Stimulated activated CD8-positive, alpha-beta memory T cell treated with anti-CD3 and anti-CD28 coated beads, Interleukin-15, amount 100 ng/mL, for 4 hours (primary cell): ENCODE measurements around the gene TLR5.

Experiments
- DNase-seq, 2 donors: peaks; one replicate each; pipeline ENCODE4 v3.0.0-alpha.2; 2020; ENCODE audit warnings: low read depth in 2 of 2

TLR5 gene

DNA sequence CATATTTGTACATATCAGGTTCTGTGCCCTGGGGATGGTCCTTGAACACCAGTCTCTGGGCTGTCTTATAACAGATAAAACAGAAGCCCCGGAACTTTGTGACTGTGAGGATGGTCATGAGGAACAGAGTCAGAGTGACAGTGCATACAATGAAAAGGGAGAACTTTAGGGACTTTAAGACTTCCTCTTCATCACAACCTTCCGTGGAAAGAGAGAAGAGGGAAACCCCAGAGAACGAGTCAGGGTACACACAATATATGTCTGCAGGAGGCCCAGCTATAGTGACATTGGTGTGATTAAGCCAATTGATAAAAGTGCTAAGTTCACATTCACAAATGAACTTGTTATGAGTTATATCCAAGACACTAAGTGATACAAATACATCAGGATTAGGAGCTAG is 32.1 kb downstream of the TLR5 start:
- no peak for DNase-seq

DNA sequence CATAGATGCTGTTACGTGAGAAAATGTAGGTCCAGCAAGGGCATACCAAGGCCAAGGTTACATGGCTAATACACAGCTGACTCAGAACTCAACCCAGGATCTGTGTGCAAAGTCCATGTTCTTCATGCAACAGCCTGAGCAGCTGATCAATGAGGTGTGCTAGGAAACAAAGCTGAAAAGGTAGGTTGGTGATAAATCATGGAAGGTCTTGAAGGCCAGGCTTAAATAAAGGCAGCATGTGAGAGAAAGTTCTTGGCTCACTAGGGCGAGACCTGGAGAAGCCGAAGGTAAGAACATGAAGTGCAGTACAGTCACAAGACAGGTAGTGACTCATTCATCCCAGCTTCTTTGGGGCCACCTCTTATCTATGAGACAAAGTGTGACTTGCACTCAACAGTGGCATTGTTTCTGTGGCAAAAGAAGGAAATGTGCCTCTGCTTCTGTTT is 33.4 kb downstream of the TLR5 start:
- DNase-seq = no peak

DNA sequence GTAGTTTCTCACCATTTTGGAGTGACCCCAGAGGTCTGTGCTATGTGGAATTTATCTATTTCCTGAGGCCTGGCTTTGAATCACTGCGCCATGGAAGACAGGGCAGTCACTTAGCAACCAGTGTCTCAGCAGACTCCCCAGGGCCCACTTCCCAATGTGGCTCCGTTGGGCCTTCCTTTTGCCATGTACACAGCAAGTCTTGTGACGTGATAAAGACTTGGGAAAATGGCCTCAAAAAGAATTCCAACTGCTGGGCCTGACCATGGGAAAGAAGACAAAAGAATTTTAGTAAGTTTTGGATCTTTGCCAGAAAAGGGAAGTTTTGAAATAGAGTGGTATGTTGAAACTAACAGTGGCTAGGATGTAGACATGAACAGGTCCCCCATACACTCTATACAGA is 36.2 kb downstream of the TLR5 start:
- no peak for DNase-seq

DNA sequence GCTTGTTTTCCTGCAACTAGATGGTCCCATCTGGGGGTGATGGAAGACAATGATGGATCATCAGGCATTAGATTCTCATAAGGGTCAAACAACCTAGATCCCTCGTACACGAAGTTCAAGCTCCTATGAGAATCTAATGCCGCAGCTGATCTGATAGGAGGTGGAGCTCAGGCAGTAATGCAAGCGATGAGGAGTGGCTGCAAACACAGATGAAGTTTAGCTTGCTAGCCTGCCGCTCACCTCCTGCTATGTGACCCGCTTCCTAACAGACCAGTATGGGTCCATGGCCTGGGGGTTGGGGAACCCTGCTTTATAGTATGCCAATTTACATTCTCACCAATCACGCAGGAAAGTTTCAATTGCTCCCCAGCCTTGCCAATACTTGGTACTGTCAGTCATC is 37.5 kb downstream of the TLR5 start:
- DNase-seq = no peak

DNA sequence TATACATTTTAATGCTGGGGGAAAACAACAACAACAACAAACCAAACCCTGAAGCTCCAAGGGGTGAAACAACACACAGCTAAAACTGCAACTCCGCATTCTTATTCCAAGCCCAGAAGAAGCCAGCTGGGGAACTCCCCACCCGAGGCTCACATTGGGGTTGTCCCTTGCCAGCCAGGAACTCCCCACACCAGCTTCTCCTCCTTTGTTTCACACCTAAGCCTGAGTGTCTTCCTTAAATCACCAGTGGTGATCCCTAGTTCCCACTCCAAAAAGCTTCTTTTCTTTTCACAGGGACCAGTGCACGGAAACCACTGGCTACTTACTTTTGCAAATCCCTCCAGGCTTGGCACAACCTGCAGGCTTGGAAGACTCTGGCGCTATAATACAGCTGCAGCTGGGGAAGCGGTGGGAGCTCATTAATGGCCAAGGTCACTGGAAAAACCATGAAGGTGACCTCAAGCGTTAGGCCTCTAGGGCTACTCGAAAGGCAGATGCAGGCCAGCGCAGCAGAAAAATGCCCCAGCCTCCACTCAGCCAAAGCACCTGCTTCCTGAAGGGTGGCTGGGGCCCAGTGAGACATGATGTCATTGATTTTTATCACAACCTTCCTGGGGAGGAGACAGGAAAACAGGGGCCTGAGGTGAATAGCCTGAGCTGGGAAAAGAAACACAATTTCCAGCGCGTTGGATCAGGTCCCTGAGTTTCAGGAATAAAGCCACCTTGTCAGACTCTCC is 40.1 kb downstream of the TLR5 start:
- DNase-seq = no peak

DNA sequence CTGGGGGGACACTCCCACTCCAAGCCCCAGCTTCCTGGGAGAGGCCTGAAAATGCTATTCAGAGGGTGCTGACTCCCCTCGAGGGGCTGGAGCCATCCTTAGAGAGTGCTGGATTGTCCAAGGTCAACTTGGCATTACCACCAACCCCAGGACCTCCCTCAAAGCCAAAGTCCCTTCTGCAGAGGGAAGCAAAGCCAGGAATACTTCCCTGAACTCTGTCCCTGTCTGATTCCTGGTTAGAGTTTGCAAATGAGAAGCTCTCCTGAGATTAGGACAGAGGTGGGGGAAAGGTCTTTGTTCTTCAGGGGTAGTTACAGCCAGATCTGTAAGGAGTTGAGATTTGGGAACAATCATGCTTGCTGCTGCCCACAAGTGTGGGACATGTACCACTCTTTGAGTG is 45.3 kb downstream of the TLR5 start:
- DNase-seq = no peak

DNA sequence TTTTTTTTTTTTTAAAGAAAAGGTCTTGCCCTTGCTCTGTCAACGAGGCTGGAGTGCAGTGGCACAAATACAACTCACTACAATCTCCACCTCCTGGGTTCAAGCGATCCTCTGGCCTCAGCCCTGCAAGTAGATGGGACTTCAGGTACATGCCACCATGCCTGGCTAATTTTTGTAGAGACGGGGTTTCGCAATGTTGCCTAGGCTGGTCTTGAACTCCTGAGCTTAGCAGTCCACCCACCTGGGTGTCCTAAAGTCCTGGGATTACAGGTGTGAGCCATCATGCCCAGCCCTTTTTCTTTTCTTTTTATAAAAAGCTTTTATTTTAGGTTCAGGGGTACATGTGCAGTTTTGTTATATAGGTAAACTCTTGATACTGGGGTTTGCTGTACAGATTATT is 47.2 kb downstream of the TLR5 start:
- DNase-seq = no peak

DNA sequence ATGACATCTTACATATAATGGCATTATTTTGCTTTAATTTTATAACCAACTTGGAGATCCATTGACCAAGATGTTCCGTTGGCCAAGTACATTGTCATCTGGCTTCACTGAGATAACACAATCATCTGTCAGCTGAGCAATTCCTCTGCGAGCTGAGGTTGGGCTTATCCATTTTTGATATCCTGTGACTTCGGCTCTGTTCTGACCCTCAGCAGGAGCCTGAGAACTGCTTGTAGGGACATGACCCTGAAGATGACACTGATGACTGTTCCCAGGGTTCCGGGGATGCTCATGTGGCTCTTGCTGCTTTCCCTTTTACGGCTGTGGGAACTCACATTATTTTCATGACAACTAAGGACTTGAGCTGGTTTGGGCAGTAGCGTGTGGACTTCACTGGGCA is 51.2 kb downstream of the TLR5 start:
- DNase-seq = no peak

DNA sequence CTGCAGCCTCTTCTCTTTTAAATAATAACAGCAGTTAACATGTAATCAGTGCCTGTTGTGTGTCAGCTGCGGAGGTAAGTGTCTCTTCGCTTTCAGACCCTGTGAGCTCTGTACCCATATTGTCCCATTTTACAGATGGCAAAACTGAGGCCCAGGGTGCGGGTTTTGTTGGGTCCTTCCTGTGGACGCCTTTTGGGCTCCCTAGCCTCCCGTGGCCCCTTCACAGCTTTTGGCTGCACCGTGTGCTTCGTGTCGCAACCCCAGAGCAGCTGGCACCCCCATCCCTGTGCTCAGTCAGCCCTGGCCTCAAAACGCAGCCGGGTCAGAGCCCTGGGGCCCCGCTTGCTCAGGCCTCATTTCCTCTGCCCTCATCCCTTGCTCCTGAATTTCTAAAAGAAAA is 53.8 kb downstream of the TLR5 start:
- no peak for DNase-seq

DNA sequence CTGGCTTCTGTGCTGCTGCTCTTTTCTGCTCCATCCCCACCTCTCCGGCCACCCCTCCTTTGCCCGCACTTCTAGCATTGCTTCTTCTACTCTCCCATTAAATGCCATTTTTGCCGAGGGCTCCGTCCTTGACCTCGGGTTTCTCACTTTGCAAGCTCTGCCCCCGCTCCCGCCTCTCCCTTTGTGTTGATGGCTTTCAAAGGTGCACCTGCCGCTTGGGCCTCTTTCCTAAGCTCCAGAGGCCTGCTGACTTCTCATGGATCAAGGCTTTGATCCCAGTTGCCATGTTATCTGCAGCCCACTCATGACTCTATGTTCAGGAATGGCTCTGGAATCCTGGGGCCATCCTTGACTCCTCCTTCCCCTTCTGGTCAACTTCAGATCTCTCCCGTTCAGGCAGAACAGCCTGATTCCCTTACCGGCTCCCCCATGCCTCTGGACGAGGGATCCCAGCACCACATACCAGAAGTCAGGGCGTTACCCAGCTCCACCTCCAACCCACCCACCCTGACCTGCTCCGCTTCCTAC is 54.3 kb downstream of the TLR5 start:
- no peak for DNase-seq

DNA sequence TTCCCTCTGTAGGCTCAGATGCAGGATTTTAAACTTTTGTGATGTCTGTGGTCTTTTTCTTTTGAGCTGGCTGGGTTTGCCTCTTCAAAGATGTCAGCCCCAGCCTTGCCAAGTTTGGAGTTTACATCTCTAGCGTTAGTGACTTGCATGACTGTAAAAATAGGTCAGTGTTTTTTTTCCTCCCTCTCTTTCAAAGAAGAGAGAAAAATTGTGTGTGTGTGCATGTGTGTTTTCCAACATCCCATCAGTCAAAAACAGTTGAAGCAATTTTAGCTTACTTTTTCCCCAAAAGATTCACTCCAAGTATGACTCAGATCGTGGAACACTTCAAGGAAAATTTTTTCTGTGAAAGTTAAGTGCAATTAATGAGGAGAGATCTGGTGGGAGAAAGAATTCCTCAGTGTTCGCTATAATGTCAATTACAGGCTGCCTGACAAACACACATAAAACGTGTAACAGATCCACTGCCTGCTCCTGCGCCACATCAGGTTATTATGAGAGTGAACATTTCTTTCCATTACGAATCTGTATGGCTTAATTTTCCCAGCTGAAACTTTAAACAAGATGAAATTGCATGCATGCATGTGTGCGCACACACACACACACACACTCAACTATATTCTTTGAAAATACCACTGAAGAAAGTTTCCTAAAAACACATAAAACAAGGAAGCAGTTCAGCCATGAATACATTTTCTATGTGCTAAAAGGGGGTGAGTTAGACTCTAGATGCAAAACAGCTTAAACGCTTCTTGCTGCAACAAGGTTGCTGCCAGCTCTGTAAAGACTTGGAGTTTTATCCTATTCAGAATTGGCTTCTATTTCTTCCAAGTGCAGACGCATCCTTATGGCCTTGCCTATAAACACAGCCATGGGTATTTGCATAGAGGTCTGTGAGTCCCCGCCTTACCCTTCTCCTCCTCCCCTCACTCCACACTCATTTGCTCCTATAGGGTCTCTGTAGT is 55.5 kb downstream of the TLR5 start:
- DNase-seq = no peak

DNA sequence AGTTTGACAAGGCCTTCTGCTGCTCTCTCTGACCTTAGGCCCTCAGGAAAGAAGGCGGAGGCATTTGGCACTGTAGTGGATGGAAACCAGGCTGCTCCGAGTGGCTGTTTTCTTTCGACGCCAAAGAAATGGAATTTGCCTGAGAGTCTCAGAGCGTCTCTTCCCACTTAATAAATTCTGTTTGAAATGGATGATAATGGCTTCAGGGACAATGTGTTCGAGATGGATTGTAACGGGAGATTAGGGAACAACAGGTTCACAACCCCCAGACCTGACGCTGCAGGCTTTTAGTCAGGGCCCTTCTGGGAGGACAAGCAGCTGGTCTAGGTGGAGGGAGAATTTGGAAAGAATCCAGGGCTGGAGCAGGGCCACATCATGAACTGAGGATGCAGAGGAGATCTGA is 58.6 kb downstream of the TLR5 start:
- DNase-seq = no peak

DNA sequence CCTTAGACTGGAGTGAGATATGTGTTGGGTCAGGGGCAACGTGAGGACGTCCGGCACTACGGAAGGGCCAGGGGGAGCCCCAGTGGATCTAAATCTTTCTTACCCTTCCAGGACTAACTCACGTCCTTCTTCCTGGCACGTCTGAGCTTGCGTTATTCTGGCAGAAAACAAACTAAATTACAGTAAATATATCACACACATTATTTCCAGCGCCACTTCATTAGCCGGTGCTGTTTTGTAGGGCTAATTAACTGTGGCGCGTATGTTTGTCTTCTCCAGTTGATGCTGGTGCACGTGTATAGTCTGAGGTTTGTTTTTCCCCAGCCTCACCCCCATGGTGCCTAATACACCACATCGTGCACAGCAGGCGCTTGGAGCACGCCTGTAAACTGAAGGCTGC is 59.2 kb downstream of the TLR5 start:
- DNase-seq = no peak

DNA sequence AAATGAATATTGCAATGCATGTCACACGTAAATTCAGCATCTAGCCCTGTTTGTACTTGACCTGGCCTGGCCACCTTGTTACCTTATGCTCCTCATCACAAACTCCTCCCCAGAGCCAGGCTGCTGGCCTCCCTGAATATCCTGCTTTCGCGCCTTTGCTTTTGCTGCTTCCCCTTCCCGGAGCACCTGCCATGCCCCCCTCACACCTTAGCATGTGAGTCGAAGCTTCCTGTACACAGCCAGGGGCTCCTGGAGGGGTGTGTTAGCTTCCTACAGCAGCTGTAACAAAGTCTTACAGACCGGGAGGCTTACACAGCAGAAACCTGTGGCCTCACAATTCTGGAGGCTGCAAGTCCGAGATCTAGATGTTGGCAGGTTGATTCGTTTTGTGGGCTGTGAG is 60.1 kb downstream of the TLR5 start:
- no peak for DNase-seq

DNA sequence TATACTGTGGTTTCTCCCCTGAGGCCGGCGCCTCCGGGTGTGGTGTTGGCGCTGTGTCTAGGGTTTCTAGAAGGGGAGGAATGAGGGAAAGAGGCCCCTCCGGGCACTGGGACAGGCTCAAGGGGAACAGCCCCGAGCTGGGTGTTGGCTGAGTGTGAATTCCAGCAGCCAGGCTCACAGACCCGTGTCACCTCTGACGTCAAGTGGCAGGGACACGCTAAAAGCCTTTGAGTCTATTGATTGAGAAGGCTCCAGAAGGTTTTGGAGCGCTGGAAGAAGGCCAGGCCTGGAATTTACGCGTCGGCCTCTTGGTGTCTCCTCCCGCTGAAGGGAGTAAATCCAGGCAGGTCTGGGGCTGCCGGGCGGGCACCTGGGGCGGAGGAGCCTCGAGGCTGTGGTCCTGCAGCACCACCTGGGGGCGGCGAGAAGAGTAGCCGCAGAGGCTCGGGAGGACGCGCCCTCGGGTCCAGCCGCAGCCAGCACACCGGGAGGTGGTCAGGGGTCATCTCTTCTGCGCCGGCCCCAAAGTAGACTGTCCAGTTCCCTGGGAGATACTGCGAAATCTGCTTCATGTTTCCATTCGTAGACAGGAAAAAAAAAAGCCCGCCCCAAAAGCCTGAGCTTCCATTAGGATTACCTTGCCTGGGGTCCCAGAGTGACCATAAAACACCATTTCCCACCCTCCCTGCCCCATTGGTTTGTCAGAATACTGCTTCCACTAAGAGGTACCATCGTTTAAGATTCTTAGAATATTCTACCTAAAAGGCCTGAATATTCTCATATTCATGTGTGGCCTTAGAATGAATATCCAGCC is 61.7 kb downstream of the TLR5 start:
- peak; percentile 30 to 46 for DNase-seq

DNA sequence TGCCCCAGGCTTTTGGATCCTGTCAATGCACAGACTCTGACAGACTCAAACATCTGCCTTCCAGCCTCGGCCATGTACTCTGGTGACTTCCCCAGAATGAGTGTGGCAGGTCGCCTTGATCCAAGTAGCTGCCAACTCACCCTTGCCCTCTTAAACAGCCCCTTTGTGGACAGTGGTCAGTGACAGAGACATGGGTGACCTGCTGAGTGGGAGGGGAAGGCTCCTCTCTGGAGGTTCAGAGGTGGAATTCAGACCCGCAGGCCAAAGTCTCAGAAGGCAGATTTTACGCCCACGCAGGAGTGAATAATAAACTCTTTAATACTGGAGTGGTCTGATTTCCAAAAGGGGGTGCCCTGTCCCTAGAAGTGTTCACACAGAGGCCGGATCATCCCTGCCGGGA is 63.5 kb downstream of the TLR5 start:
- DNase-seq = no peak

DNA sequence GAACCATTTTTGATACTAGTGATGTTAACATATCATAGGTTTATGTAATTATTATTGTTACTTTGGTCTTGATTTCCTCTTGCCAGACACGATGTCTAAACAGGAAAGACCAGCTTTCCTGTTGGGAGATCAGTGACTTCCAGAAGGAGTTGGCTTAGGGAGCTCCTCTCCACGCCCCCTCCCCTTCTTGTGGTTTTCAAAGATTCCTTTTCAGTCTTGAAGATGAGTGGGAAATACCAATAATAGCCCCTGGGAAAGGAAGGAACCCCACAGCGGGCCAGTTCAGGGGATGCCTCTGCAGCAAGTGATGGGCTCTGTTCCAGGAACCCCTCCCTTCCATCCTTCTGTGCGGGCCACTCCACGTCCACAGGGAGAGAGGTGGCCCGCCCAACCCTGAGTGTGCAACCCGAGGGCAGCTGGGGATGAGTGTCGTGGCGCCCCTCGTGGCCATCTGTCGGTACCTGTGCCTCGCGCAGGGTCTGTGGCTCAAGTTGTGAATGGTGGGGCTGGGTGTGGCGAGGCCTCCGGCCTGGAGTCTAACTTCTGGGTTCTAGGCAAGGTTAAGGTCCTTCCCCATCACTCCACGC is 65.7 kb downstream of the TLR5 start:
- no peak for DNase-seq

DNA sequence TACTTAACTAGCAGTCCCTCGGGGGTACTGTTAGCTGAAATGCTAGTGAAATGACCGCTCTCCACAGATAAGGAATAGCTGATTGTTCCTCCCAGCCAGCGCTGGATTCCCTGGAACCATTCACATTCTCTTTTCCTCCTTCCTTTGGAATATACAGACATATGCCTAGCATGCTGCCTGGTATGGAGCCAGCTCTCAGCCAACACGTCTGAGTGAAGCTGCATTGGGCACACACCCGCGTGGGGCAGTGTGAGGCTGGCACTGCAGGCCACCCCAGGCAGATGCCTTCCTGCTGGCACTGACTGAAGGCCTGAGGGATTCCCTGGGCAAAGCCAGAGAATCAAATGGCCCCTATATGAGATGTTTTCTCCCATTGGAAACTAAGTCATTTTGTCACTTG is 66.7 kb downstream of the TLR5 start:
- no peak for DNase-seq

DNA sequence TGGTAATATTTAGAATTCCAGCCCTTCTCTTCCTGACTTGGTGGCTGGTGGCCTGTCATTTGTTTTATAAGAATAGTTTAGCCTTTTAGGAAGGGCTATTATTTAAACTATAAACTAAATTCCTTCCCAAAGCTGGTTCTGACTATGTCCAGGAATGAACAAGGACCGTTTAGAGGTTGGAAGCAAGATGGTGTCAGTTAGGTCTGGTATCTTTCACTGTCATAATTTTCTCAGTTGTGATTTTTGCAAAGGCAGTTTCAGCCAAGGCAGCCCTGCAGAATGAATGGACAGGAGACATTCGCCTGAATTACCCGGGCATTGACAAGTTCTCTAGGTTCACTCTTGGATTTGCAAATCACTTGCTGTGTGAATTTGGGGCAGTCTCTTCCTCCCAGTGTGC is 67.2 kb downstream of the TLR5 start:
- DNase-seq = no peak

DNA sequence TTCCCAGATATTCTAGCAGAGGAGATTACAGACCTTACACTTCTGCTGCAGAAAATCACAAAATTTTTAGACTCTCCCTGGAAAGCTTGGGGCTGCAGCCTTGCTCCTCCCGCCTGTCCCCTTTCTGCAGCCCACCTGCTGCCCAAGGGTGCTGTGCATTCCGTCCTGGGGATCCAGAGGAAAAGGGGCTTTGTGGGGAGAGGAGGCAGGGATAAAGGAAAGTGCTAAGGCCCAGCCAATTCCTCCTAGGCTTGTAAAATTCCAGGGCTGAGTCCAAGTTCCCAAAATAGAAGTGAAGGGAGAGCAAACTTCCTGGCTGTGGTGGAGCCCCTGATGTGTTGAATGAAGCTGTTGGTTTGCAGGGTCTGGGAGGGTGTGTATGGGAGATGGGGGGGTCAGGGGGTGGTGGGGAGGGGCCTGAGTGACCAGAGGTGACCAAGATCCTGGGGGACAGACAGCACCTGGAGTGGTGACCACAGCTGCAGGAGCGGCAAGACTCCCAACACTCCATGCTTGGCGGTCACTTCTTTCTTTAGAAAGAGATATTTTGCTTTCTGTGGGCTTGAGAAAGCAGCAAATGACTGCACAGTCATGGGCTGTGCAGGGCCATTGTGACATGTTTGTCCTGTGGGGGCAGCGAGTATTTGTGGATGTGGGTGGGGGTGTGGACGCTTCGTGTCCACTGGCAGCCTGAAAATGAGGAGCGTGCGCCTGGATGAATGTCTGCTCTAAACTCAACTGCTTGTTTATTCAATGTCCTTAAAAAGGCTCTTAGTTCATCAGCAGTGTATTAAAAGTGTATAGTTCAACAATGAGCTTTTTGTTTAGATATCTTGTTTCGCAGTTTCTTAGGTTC is 68.4 kb downstream of the TLR5 start:
- no peak for DNase-seq
